ENCODE data around the gene SDK2.

DNA sequence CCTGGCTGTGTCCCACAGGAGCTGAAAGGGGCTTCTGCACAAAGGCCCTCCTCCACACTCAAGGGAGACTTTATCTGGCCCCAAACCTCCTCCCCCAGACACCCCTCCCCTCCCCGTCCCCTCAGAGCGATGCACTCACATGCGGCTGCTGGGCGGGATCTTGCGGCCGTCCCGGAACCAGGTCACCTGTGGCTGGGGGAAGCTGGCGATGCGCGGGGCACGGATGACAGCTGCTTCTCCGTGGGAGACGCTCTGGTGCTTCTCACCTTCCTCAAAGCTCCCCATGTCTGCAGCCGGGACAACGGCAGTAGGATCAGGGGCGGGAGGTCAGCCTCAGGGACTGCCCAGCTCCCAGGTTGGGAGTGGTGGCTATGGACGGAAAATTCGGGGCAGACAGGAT lies 188.5 kb downstream of the SDK2 start:
- TF ChIP-seq, protein P1, sequence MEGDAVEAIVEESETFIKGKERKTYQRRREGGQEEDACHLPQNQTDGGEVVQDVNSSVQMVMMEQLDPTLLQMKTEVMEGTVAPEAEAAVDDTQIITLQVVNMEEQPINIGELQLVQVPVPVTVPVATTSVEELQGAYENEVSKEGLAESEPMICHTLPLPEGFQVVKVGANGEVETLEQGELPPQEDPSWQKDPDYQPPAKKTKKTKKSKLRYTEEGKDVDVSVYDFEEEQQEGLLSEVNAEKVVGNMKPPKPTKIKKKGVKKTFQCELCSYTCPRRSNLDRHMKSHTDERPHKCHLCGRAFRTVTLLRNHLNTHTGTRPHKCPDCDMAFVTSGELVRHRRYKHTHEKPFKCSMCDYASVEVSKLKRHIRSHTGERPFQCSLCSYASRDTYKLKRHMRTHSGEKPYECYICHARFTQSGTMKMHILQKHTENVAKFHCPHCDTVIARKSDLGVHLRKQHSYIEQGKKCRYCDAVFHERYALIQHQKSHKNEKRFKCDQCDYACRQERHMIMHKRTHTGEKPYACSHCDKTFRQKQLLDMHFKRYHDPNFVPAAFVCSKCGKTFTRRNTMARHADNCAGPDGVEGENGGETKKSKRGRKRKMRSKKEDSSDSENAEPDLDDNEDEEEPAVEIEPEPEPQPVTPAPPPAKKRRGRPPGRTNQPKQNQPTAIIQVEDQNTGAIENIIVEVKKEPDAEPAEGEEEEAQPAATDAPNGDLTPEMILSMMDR (conservative IDR thresholded peaks at IDR 0.05; ENCODE audit: low read depth, low read length): no peak
- TF ChIP-seq EZH2 (IDR thresholded peaks at IDR 0.05; ENCODE audit: borderline replicate concordance, low read depth, low read length, poor library complexity, severe bottlenecking): no peak
